ENCODE data around the gene ZFP91.
"Not testable (repeated sequence)": the region's sequence is repeated elsewhere in the genome, so short reads cannot be mapped to it uniquely, and the experiment has no call there.

ZFP91 gene, protein sequence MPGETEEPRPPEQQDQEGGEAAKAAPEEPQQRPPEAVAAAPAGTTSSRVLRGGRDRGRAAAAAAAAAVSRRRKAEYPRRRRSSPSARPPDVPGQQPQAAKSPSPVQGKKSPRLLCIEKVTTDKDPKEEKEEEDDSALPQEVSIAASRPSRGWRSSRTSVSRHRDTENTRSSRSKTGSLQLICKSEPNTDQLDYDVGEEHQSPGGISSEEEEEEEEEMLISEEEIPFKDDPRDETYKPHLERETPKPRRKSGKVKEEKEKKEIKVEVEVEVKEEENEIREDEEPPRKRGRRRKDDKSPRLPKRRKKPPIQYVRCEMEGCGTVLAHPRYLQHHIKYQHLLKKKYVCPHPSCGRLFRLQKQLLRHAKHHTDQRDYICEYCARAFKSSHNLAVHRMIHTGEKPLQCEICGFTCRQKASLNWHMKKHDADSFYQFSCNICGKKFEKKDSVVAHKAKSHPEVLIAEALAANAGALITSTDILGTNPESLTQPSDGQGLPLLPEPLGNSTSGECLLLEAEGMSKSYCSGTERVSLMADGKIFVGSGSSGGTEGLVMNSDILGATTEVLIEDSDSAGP

DNA sequence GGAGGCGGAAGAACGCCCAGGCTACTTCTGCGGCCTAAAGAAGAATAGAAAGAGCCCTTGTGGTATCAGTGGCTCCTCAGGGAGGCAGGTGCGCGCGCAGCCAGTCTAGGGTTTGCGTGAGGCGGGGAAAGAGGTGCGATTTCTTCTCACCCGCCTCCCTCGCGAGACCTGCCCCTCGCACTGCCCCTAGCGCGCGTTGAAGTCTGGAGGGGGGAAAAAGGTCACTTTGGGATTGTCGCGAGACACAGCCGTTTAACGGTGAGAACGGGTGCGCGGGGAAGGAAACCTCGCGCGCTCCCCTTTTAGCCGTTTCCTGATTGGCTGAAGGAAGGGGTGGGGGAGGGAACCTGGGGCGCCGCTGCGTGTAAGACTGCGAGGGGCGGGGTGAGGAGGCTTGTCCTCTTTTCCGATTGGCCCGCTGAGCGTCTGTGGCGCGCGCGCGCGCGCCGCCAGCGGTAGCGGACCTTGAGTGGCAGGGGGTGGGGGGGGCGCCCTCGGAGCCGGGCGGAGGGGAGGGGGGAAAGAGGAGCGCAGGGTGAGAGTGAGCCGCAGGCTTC is at the start of gene ZFP91:
Gene ZFP91 (plus strand): TSS at position 429 of the 557 bp plus-strand sequence. CDS start 219 bp downstream, outside the sequence.
- DNase-seq (ENCODE audit: low read depth): peak; percentile 91

DNA sequence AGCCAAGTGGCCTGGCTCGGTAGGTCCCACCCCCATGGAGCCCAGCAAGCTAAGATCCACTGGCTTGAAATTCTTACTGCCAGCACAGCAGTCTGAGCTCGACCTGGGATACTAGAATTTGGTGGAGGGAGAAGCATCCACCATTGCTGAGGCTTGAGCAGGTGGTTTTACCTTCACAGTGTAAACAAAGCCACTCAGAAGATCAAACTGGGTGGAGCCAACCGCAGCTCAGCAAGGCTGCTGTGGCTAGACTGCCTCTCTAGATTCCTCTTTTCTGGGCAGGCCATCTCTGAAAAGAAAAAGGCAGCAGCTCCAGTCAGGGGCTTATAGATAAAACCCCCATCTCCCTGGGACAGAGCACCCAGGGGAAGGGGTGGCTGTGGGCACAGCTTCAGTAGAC is 48.6 kb upstream of the ZFP91 start:
- no peak for DNase-seq (ENCODE audit: low read depth)

DNA sequence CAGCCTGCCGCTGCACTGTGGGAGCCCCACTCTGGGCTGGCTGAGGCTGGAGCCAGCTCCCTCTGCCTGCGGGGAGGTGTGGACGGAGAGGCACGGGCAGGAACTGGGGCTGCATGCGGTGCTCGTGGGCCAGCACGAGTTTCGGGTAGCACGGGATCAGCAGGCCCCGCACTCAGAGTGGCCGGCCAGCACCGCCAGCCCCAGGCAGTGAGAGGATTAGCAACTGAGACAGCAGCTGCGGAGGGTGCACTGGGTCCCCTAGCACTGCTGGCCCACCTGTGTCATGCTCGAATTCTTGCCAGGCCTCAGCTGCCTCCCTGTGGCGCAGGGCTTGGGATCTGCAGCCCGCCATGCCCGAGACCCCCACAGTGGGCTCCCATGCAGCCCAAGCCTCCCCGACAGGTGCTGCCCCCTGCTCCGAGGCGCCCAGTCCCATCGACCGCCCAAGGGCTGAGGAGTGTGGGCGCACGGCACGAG is 47.0 kb upstream of the ZFP91 start:
- DNase-seq (ENCODE audit: low read depth): no peak

DNA sequence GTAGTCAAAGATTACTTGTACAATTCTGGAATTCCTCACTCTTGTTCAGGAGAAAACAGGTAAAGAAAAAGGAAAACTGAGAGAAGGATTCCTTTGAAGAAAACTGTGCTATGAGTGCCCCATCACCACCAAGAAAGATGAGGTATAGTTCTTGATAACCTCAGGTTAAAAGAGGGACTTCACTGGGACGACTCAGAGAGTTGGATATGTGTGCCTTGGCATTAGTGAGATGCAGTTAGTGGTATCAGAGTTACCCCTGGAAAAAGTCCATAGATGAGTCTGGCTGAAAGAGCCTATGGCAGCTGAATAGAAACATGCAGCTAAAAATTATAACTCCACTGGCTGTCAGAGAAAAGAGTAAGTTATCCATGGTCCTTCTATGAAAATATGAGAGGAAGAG is 32.0 kb upstream of the ZFP91 start:
- DNase-seq (ENCODE audit: low read depth): no peak

DNA sequence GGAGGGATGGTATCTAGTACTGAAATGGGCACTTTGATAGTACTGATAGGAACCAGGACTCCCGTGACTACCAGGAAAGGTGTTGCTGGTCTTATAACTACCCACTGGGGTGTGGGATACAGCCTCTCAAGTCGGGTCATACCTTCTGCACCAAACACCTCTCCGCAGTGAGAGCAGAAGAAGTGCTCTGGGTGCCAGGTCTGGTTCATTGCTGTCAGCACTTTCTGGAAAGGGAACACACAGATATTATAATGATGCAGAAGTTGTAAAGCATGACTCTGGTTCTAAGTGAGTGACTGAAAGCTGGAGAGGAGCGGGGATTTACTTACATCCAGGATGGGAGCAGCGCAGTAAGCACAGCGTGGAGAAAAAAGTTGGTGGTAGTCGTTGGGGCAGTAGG is 29.2 kb upstream of the ZFP91 start:
- DNase-seq (ENCODE audit: low read depth): no peak

DNA sequence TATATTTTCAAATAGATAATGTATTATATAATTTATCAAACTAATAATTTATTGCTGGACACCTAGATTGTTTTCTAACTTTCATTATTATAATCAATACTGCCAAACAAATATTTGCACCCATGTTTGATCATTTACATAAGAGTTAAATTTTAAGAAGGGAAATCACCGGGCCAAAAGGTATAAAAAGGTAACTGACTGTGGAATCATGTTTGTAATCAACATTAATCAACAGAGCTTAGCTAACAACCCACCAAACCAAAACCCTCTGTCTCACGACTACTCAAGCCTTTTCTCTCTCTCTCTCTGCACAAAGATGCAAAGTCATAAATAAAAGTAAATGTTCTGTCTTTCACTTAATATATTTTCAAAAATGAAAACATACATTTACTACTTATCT is 18.0 kb upstream of the ZFP91 start:
- DNase-seq (ENCODE audit: low read depth): no peak

DNA sequence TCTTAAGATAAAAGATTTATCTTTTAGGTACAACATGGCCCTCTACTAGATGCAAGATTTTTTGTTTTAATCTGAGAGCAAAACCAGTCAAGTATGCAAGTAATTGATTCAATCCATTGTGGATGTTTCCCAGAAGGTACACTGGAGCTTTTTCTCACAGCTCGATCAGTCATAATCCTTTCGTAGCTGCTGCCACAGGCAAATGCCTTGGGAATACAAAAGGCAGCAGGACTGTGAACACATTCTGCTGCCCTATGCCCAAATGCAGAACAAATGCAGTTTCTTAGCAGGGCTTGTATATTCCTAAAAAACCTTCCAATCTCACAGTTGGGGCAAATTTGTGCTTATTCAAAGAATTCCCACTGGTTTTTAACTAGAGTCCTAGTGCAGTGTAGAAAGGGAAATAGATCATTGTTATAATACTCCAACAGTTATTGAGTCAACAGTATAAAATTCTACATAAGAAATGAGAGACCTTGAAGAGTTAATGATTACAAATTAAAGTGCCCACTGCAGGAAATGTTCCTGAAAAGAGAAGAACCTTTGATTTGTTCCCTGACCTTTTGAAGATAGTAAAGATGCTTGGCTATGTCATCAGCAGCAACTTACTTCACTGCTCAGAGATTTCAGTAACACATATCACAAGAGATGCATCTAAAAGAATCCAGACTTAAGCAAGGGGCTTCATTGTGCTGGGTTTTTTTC is 17.3 kb upstream of the ZFP91 start:
- no peak for DNase-seq (ENCODE audit: low read depth)

DNA sequence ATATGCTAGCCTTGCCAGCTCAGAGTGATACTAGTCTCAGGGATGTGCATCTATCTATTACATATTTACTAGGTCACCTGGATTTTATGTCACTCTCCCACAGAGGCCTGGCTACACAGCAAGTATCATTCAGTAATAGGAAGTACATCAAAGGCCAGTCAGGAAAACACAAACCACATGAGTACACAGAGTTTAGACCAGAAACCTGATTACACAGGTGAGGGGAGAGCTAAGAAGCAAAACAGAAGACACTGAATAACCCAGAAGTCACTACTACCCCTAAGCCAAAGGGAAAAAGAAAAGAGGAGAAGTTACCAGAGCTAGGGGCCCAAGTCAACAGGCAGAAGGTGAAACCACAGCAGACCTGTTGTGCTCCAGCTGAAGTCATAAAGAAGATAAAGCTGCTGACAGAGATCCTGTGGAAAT is 16.5 kb upstream of the ZFP91 start:
- DNase-seq (ENCODE audit: low read depth): no peak

DNA sequence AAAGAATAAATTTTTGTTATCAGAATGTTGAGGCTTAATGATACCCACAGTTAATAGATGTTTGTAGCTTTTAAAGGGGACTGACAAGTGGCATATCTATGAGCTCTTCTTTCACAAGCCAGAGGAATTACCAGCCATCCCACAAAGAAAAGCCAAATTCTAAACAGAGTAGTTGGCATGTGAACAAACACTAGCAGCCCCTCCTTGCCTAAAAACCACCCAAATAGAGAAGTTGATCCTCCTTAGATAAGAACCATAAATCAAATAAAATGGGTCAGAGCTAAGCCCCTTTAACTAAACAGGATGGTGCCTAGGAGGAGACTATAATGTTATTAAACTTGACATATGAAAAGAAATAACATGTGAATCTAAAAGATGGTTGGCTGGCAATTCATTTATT is 14.6 kb upstream of the ZFP91 start:
- no peak for DNase-seq (ENCODE audit: low read depth)

DNA sequence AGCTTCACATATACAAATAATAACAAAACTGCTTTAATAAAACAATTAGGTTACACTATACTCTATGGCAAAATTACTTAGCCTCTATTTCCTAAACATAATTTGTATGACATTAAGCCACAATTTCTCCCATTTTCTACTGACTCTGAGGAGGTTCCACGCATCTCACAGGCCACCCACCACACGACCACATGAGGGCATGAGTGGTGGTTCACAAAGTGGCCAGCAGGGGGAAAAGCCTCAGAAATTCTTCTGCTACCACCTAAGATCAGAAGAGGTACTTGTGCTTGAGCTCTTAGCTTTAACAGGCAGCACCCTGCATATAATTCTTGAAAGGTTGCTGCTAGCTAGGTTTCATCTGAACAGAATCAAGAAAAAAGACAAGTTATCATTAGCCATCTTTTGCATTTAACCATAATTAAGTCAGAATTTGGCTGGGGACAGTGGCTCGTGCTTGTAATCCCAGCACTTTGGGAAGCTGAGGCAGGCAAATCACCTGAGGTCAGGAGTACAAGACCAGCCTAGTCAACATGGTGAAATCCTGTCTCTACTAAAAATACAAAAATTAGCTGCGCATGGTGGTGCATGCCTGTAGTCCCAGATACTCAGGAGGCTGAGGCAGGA is 10.9 kb upstream of the ZFP91 start:
- DNase-seq (ENCODE audit: low read depth): peak; percentile 54

DNA sequence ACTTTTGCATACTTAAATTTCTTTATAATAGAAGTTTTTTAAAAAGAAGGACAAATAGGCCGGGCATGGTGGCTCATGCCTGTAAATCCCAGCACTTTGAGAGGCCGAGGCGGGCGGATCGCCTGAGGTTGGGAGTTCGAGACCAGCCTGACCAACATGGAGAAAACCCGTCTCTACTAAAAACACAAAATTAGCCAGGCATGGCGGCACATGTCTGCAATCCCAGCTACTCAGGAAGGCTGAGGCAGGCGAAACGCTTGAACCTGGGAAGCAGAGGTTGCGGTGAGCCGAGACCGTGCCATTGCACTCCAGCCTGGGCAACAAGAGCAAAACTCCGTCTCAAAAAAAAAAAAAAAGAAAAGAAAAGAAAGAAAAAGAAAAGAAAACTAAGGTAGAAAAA is 6.0 kb upstream of the ZFP91 start:
- DNase-seq (ENCODE audit: low read depth): not testable (repeated sequence)

DNA sequence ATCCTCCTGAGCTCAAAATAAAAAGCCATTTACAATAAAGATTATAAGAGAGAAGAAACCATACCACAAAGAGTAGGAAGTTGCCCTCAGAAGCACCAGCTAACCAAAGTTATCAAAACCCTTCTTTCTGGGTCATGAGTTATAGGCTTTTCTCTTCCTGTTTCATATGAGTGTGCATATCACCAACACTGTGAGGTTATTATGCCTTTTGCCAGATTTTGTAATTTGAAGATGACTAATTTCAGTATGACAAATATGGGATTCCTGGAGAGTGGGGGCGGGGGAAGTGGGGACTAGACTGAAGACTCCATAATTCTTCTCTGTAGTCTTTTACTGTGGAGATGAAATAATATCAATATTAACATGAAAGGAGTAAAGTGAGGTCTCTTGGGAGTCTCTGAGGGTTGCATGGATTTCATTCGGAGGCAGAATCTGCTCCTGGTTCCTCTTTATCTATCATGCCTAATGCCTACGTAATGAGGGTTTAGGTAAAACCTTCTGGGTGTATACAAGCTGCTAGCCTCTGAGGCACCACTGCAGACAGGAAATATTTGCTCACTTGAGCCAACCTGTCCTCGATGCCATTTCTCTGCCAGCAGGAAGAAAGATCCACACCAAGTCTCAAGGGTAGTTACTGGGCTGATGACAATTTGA is 5.3 kb upstream of the ZFP91 start:
- DNase-seq (ENCODE audit: low read depth): no peak

DNA sequence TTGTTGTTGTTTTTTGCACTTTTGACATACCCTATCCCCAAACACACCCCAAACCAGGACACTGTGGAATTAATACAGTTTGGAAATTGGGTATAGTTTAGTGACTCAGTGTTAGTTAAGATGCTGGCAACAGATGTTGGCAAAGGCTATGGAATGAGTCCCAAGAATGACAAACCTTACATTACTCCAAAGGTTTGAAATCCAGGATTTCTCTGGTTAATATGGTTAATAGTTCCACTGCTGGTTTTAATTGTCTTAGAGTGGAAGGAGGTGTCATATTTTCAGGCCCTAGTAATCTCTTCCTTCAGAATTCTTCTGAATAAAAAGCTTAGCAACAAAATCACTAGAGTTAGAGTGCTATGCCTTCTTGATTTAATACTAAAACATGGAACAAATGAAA is 4.0 kb upstream of the ZFP91 start:
- DNase-seq (ENCODE audit: low read depth): no peak

DNA sequence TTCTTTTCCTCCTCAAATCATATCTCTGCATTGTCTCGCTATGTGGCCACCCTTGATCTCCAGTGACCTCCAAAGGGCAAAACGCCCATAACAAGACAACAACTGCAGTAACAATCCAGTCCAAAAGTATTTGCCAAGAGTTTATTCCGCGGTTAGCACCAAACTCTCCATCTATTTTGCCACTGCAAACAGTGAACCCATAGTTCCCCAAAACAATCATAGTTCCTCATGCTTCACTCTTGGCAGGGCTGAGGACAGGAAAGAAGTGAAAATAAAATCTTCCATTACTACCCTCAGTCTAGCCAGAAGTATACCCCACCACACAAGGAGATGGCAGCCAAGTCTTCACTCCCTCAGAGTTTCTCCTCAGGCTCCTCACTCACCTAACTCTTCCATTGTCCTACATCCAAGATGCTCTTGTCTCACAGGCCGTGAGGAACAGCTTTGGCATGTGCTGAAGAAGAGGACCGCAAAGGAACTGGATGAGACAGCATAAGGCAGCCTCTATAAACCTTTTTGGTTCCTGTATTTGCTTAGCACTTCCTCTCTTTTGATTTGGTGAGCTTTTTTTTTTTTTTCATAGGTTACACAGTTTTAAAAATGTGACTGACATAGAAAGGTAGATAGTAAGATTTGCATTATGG is 3.4 kb upstream of the ZFP91 start, which contains the start of gene LPXN:
Gene LPXN (minus strand): TSS at position 480 of the 644 bp plus-strand sequence. CDS start 84 bp downstream, at position 396.
- DNase-seq (ENCODE audit: low read depth): no peak

DNA sequence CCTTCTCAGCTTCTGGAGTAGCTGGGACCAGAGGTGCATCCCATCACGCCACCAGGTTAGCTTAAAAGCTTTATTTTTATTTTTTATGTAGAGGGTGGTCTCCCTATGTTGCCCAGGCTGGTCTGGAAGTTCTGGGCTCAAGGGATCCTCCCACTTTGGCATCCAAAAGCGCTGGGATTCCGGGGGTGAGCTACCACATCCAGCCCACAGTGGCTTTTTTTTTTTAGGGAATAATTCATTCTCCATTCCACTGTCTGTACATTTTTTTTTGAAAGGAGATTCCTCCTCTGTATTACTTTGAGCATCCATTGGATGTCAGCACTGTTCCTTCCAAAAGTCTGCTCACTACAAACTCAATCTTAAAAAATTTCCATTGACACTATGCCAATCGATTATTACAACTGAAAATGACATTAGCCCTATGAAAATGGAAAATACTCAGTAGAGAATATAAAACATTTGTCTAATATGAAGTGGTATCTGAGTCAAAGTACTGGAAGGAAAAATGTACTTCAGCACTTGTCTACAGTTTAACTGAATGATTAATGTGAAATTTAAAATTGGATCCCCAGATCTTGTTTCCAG is 1.9 kb upstream of the ZFP91 start:
- no peak for DNase-seq (ENCODE audit: low read depth)

DNA sequence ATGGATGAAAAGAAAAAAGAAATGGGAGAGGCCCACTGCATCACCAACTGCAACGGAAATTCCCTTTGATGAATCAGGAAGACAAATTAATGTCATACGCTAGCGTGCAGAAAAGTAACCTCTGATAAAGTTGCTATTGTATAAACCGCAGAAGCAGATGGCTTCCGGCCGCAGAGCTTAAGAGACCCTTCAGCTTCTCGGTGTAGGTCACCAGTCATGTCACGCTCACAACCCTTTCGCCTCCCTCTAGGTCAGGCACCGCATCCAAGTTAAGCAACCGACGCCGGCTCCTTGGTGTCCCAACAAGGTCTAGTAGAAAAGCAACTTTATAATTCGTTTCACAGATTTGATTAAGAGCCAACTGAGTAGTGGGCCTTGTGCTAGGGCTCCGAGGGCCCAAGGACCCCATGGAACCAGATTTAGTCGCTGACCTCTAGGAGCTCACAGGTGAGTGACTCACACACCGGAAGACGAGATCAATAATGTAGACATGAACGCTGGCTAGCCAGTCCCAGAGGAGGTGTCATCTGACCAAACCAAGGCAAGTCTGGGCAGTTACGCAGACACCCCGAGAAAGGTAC is 1.2 kb upstream of the ZFP91 start:
- DNase-seq (ENCODE audit: low read depth): peak; percentile 55

DNA sequence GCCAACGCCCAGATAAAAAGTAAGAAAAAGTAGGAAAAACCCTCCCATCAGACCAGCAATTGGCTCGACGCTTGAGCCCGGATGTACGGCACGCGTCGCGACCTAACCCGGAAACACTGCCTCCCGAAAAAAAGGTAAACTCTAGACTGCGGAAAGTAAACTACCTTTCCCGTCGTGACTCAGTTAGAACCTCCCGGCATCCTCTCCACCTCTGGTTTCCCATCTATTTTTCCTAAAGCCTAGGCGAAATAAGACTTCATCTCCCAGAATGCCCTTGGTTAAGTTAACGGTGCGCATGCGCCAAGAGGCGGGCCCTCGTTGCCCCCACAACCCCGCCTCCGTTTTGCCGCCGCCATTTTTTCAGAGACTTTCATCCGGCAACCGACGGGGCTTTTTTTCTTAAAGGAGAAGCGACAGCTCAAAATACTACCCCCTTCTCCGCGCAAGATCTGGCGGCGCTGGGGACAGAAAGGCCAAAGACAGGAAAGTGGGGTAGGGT is 678 bp upstream of the ZFP91 start:
- peak; percentile 86 for DNase-seq (ENCODE audit: low read depth)

DNA sequence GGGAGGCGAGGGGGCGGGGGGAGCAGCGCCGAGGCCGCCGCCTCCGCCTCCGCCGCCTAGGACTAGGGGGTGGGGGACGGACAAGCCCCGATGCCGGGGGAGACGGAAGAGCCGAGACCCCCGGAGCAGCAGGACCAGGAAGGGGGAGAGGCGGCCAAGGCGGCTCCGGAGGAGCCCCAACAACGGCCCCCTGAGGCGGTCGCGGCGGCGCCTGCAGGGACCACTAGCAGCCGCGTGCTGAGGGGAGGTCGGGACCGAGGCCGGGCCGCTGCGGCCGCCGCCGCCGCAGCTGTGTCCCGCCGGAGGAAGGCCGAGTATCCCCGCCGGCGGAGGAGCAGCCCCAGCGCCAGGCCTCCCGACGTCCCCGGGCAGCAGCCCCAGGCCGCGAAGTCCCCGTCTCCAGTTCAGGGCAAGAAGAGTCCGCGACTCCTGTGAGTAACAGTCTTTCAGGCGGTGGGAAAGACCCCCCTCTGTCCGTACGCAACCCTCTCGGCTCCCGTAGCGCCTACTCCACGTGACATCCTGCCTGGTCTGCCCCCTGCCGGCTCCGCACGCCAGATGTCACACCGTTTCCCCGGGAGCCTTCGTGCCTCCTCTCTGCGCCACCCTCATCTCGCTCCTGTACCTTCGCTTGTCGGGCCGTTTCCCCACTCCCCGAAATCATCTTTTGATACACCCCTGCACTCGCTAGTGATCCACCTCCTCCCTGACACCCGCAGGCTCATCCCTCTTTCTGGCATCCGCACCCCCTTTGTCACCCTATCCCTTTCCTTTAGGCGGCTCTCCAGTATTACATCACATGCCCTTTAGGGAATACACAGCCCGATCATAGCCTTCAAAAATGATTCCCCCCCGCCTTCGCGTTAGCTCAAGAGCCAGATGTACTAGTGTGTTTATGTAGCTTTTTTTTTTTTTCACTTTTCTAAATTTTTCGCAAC is 598 bp downstream of the ZFP91 start:
- peak; percentile 85 for DNase-seq (ENCODE audit: low read depth)

DNA sequence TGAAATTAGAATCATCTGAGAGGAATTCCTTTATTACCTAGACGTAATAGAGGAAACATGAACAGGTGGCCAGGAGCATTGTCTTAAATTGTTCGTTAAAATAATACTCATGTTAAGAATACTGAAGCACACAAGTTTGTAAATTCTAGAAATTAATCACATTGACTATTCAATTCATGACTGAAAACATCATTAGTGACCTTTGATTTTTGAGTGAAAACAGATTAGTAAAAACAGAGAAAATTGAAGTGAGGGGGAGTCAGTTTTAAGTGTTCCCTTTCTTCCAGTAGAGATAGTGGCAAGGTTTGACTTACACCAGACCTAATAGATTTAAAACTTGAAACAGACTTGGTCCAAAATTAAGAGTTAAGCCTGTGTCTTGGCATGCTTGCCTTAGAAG is 1.4 kb downstream of the ZFP91 start:
- DNase-seq (ENCODE audit: low read depth): no peak
